Upper lobe of right lung (tissue), 1 donor: Measurements from ENCODE around the gene PTPN9. TPM values are rescaled to one million over a fixed set of nuclear protein-coding genes. Genes with fewer than 3 reads are reported as not detected.
"Not testable (repeated sequence)": the region's sequence is repeated elsewhere in the genome, so short reads cannot be mapped to it uniquely, and the experiment has no call there.

Experiments used
- ATAC-seq: fragments of 200-7000 bp; cut with Tn5 transposase; one replicate; pipeline ENCODE4 v1.9.1; 2020; ENCODE audit warnings: mild to moderate bottlenecking, moderate library complexity
- DNase-seq: peaks from one replicate; pipeline ENCODE4 v3.0.0-alpha.2; 2020
- H3K27ac ChIP-seq: fragments of 200-600 bp; one replicate; pipeline ENCODE4 v1.8.0; 2022
- H3K27me3 ChIP-seq: fragments of 200-600 bp; one replicate; pipeline ENCODE4 v1.8.0; 2022; ENCODE audit warnings: mild to moderate bottlenecking
- H3K36me3 ChIP-seq: fragments of 200-600 bp; one replicate; pipeline ENCODE4 v1.8.0; 2022
- H3K4me1 ChIP-seq: fragments of 200-600 bp; one replicate; pipeline ENCODE4 v1.8.0; 2022
- H3K4me3 ChIP-seq: fragments of 200-600 bp; one replicate; pipeline ENCODE4 v1.8.0; 2022; ENCODE audit warnings: mild to moderate bottlenecking
- H3K9me3 ChIP-seq: fragments of 200-600 bp; one replicate; pipeline ENCODE4 v1.8.0; 2022
- CTCF ChIP-seq: fragments of 200-600 bp; IDR thresholded peaks from one replicate; pipeline ENCODE4 v1.8.0; 2022; ENCODE audit warnings: antibody characterized with exemption
- intact Hi-C: fragments of 100-400 bp; cut with DNase I; formaldehyde crosslinking; loops from one replicate; pipeline ENCODE4 v1.11.0; 2022
- total RNA-seq: library from RNA; stranded (reverse); fragmentation: NEBNext Ultra II Directional; extraction: Animal tissue kit (Norgen Biotek cat#: 25700); gene quantifications from one replicate; pipeline ENCODE4 v1.2.1, GENCODE V29; 2021
- donor health status: DM: no; HTN: yes; CAD: no; lungs with severe emphysema.

Gene PTPN9
- total RNA-seq, 1 donor from 2014 or later, result 26.0 TPM

- H3K27me3 ChIP-seq, result no peaks in the 10 kb centered on the region
- H3K9me3 ChIP-seq, result no peaks in the 10 kb centered on the region
- DNase-seq (no peak), ATAC-seq (peak; percentile 13)
- no peak for TF ChIP-seq CTCF
- peak overlapping the region; percentile 90 for H3K4me3 ChIP-seq
- intact Hi-C loops, result no loop called here
- no peaks in the 10 kb centered on the region for H3K36me3 ChIP-seq
- H3K27ac ChIP-seq, result peak overlapping the region; percentile 93
- peaks cover 19% of the 10 kb centered on the region for H3K4me1 ChIP-seq
Observed at GRCh38 chr15:75577401-75578172, 1.5 kb downstream of the PTPN9 start.

GRCh38 chr15:75573648-75574384 is 5.3 kb downstream of the PTPN9 start:
- no peaks in the 10 kb centered on the region for H3K27me3 ChIP-seq
- no peak overlapping the region for H3K27ac ChIP-seq
- intact Hi-C loops, result no loop called here
- ATAC-seq (no peak), DNase-seq (no peak)
- no peak overlapping the region for H3K4me3 ChIP-seq
- H3K4me1 ChIP-seq, result peaks cover 24% of the 10 kb centered on the region
- no peaks in the 10 kb centered on the region for H3K36me3 ChIP-seq
- H3K9me3 ChIP-seq, result no peaks in the 10 kb centered on the region
- no peak for TF ChIP-seq CTCF

GRCh38 chr15:75570126-75570845 is 8.8 kb downstream of the PTPN9 start:
- ATAC-seq, result peak; percentile 49
- Histone ChIP-seq H3K9me3 (no peaks in the 10 kb centered on the region), H3K27me3 (no peaks in the 10 kb centered on the region), H3K4me1 (peaks cover 13% of the 10 kb centered on the region), H3K4me3 (no peak overlapping the region), H3K27ac (no peak overlapping the region), H3K36me3 (no peaks in the 10 kb centered on the region)
- TF ChIP-seq CTCF, result no peak
- intact Hi-C loops, result no loop called here
- DNase-seq, result no peak

- Histone ChIP-seq H3K4me1 (no peaks in the 10 kb centered on the region), H3K36me3 (no peaks in the 10 kb centered on the region), H3K9me3 (no peaks in the 10 kb centered on the region), H3K27ac (no peak overlapping the region), H3K27me3 (no peaks in the 10 kb centered on the region), H3K4me3 (no peak overlapping the region)
- DNase-seq, result no peak
- ATAC-seq, result no peak
- intact Hi-C loops, result no loop called here
- TF ChIP-seq CTCF, result no peak
Observed at GRCh38 chr15:75565062-75565970, 13.8 kb downstream of the PTPN9 start.

DNA sequence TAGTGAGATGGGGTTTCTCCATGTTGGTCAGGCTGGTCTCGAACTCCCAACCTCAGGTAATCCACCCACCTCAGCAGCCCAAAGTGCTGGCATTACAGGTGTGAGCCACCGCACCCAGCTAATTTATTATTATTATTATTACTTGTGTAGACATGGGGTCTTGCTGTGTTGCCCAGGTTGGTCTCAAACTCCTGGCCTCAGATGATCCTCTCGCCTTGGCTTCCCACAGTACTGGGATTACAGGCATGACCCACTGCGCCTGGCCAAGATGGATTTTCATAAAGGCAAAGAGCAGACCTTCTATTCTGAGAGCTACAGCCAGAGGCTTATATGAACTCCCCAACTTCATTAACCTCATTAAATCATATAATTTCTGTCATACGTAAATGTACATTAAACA is 17.2 kb downstream of the PTPN9 start:
- H3K36me3 ChIP-seq, result no peaks in the 10 kb centered on the region
- no peak for ATAC-seq
- H3K9me3 ChIP-seq, result no peaks in the 10 kb centered on the region
- H3K27ac ChIP-seq, result no peak overlapping the region
- TF ChIP-seq CTCF, result no peak
- DNase-seq, result no peak
- no peak overlapping the region for H3K4me3 ChIP-seq
- no peaks in the 10 kb centered on the region for H3K27me3 ChIP-seq
- intact Hi-C loops, result no loop called here
- H3K4me1 ChIP-seq, result no peaks in the 10 kb centered on the region

DNA sequence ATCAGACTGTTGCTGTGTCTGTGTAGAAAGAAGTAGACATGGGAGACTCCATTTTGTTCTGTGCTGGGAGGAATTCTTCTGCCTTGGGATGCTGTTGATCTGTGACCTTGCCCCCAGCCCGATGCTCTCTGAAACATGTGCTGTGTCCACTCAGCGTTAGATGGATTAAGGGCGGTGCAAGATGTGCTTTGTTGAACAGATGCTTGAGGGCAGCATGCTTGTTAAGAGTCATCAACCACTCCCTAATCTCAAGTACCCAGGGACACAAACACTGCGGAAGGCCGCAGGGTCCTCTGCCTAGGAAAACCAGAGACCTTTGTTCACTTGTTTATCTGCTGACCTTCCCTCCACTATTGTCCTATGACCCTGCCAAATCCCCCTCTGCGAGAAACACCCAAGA is 19.8 kb downstream of the PTPN9 start:
- DNase-seq, H3K4me3 ChIP-seq, H3K27ac ChIP-seq, H3K27me3 ChIP-seq, intact Hi-C loops, H3K36me3 ChIP-seq, ATAC-seq, H3K4me1 ChIP-seq, H3K9me3 ChIP-seq: not testable (repeated sequence)

- H3K9me3 ChIP-seq, ATAC-seq, H3K27me3 ChIP-seq, H3K4me1 ChIP-seq, H3K36me3 ChIP-seq, H3K27ac ChIP-seq, DNase-seq, H3K4me3 ChIP-seq, intact Hi-C loops: not testable (repeated sequence)
Observed at GRCh38 chr15:75558955-75559354, 20.2 kb downstream of the PTPN9 start.
